Hematopoietic multipotent progenitor cell treated with erythropoietin and hydrocortisone succinate and interleukin-3 and kit ligand, for 15 days (in vitro differentiated cells): ENCODE data around the gene RCL1.

Source experiments
- DNase-seq: peaks from one replicate; pipeline ENCODE4 v3.0.0-alpha.2; 2015; ENCODE audit warnings: low spot score

Gene RCL1

GRCh38 chr9:4842734-4843133 lies 50.0 kb downstream of the RCL1 start:
- DNase-seq = no peak

GRCh38 chr9:4844056-4844838 lies 51.5 kb downstream of the RCL1 start:
- DNase-seq = no peak

- peak; percentile 42 for DNase-seq
Observed at GRCh38 chr9:4849369-4849768, 56.6 kb downstream of the RCL1 start.

GRCh38 chr9:4850603-4851310 lies 58.0 kb downstream of the RCL1 start:
- DNase-seq = peak; percentile 58

DNA sequence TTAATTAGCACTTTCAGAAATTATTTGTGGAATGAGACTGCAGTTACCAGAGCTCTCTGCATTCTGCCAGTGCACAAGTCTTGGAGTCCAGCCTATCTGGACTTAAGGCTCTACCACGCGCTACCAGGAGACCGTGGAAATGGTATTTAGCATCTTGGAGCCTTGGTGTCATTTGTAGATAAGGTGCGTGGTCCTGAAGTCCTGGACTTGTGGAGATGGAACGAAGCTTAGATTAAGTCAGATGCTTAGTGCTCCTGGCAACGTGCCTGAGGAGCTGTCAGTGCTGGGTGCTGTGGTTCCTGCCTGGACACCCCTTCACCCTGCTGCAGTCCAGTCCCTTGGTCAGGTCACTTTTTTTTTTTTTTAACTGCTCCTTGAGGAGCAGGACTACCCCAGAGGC lies 59.7 kb downstream of the RCL1 start:
- peak; percentile 99 for DNase-seq

DNA sequence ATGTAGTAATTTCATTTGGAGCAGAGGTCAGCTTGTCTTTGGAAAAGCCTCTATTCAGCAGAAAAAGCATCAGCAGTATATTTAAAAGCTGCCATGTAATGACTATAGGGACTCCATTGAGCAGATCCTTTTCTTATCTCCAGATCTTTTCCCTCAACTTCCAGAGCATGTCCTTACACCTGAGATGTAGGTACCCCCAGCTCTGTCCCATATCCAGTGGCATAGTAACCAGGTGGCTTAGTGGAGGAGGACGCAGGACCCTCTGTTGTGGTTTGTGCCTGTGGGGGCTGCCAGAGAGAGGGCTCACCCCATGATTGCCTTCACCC lies 61.5 kb downstream of the RCL1 start:
- DNase-seq = no peak

DNA sequence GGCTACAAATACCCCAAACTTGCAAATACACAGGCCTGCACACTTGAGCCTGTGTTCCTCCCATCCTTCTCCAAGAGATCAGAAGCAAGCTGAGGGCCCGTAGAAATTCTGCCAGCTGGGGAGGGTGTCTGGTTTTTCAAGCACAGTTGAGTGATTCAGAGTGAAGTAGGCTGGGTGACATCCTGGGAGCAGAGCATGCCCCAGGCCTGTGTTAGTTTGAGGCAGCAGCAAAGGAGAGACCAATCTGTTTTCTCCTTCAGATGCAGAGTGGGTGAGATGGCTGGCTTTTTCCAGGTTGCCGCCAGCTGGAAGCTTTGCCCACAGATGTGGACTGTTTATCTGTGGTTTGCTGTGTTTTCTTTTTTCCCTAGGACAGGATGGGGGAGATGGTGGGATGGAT lies 63.1 kb downstream of the RCL1 start:
- peak; percentile 46 for DNase-seq

GRCh38 chr9:4857163-4857810 lies 64.5 kb downstream of the RCL1 start:
- DNase-seq = no peak

DNA sequence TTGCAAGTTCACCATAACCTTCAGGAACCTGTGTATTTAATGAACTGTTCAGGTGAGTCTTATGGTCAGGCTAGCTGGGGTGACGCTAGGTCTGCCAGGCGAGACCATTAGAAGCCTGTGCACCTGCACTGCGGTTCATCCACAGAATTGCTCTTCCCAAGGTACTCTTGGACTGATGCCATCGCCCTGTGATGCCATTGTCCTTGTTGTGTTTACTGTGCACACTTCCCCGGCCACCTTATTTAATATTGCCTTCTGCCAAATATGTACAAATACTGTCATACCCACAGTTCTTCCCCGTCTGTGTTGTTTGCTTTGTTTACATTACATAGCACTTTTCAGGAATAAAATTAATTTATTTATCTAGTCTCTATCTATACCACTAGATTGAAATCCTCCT lies 66.3 kb downstream of the RCL1 start:
- no peak for DNase-seq

GRCh38 chr9:4860383-4860782 lies 67.6 kb downstream of the RCL1 start:
- no peak for DNase-seq

DNA sequence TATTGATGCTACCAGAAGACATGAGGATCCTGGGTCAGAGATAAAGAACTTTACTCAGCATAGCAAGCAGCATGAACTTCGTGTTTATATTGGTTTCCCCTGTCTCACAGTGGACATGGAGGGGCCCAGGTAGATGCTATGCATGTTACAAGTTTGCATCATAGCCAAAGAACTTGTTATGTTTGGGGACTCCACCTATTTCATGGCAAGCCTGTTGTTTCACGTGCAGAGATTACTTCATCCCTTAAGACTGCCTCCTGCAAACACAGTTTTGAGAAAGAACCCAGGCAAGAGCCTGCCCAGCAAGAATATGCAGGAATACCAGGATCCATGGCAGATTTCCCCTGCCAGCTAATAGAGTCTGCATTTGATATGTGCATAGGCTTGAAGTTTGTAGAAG lies 68.4 kb downstream of the RCL1 start:
- no peak for DNase-seq

- DNase-seq = peak; percentile 38
Observed at GRCh38 chr9:4861736-4862451, 69.2 kb downstream of the RCL1 start.

- peak; percentile 80 for DNase-seq
Observed at GRCh38 chr9:4862506-4863250, 69.9 kb downstream of the RCL1 start.

- no peak for DNase-seq
Observed at GRCh38 chr9:4864234-4864661, 71.5 kb downstream of the RCL1 start.

DNA sequence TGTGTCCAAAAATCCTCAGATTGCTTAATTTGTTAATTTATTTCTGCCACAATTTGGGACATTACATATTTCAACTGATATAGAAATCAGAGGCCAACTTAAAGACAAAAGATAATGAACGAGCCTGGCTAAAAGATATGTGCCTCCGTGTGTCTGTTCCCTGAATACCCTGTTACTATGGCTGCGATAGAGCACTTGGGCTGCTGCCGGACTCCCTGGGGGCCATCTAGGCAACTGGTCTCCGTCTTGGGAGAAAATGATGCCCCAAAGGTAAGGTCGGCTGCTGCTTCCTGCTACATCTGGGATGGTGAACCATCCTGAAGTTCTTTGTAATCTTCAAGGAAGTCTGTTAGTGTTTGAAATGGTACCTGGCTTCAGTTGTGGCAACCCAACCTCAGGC lies 72.0 kb downstream of the RCL1 start:
- no peak for DNase-seq

GRCh38 chr9:4865681-4866080 lies 72.9 kb downstream of the RCL1 start:
- DNase-seq = peak; percentile 69

- no peak for DNase-seq
Observed at GRCh38 chr9:4866239-4866969, 73.7 kb downstream of the RCL1 start.

DNA sequence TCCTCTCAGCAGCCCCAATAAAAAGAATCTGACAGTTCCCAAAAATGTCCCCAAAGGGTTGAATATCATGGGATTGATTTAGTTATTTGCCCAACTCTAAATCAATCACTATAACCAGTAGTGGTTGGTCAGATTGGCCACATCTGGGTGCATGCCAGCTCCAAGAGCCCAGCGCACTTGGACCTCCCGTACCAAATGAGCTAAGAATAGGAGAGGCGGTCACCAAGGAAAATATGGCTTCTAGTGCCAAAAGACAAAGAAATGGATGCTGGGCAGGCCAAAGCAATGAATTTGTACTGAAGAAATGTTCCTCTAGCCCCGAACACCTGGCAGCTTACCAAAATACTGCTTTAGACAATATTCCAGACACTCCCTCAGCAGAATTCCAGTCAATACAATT lies 80.3 kb downstream of the RCL1 start:
- DNase-seq = no peak

GRCh38 chr9:4875559-4875958 lies 82.8 kb downstream of the RCL1 start:
- no peak for DNase-seq

DNA sequence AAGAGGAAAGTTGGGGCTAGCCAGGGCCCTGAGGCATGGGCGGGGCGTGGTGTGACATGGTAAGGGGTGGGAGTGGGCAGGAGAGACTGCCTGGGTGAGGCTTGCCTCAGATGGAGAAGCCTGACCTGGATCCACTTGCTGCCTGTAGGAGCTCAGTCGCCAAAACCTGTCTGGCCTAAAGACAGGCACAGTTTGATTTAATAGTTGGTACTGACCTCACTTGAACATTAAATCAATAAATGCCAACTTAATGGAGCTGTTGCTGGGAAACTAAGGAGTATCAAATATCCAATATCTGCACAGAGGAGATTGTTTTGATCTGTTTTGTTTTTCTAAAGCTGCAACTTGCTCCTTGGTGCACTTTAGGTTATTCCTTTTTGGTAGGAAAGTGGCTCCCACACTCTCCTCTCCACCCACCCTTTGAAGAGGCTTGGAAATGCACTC lies 86.4 kb downstream of the RCL1 start:
- no peak for DNase-seq

DNA sequence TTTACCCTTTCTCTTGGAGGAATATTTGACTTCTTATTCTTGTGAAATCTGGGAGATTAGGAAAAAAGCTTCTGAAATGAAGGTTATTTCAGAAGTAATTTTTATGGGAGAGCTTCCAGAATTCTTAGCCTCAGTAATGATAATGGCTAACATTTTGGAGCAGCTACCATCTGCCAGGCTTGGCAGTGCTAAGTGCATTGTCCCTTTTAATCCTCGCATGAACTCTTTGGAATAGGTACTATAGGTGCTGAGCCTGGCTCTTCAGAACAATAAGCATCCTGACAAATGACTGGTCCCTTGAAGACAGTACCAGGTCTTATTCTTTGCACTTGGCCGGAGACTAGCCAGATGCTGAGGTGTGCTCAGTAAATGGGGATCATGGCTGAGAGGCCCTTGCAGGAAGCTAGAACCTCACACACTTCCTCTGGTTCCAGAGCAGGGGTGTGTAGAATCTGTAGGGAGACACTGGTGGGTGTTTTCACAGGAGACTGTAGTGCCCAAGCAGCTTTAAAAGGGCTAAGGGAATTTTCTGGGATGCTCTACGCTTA lies 90.7 kb downstream of the RCL1 start:
- DNase-seq = no peak
